Testis (tissue), 3 donors: ENCODE results near the gene ENTPD8. TPM values are rescaled to one million over a fixed set of nuclear protein-coding genes. Genes with fewer than 3 reads are reported as not detected.

Experiments
- DNase-seq: peaks from one replicate; pipeline ENCODE4 v3.0.0-alpha.2; 2019
- H3K27ac ChIP-seq, 2 donors: fragments of 200-600 bp; sonication (generic); one replicate each; pipeline ENCODE4 v1.5.1; 2019
- H3K27me3 ChIP-seq: fragments of 200-600 bp; sonication (generic); one replicate; pipeline ENCODE4 v1.5.1; 2019
- H3K36me3 ChIP-seq: fragments of 200-600 bp; sonication (generic); one replicate; pipeline ENCODE4 v1.5.1; 2017; ENCODE audit warnings: low read depth; ENCODE audit errors: missing control alignments
- H3K4me1 ChIP-seq: fragments of 200-600 bp; sonication (generic); one replicate; pipeline ENCODE4 v1.5.1; 2019
- H3K4me3 ChIP-seq, 2 donors: fragments of 200-600 bp; sonication (generic); one replicate each; pipeline ENCODE4 v1.5.1; 2017 to 2019
- H3K9me3 ChIP-seq: fragments of 200-600 bp; sonication (generic); one replicate; pipeline ENCODE4 v1.5.1; 2017
- POLR2A ChIP-seq: fragments of 450-650 bp; IDR thresholded peaks from one replicate; pipeline ENCODE4 v1.6.1; 2017; ENCODE audit warnings: antibody characterized with exemption, mild to moderate bottlenecking, moderate library complexity
- WGBS, 2 donors: methylation state at CpG; one replicate each; pipeline ENCODE4 v1.1.5; 2018; 5-methylcytosine and 5-hydroxymethylcytosine counted together
- intact Hi-C: fragments of 100-400 bp; cut with DNase I; formaldehyde crosslinking; loops from one replicate; pipeline ENCODE4 v1.15.1; 2023; ENCODE audit warnings: low total_unique reads
- polyA plus RNA-seq: library from polyadenylated mRNA; stranded (reverse); fragments of 350-450 nt; fragmentation: Illumina TruSeq; extraction: RNeasy Lipid Tissue Mini Kit (QIAGEN cat#74804); gene quantifications from one replicate; pipeline ENCODE4 v1.2.3, GENCODE V29; 2014; ENCODE audit warnings: low read depth, low replicate concordance; ENCODE audit not compliant: insufficient read depth
- total RNA-seq, 2 donors: library from RNA; depleted of rRNA; stranded (reverse); fragments of >200 nt; gene quantifications; one replicate each; pipeline ENCODE4 v1.2.3, GENCODE V29; 2016
- TF ChIP-seq, protein P1 (sequence below), 3 experiments: fragments of 450-650 bp in 2 of 3; fragments of 200-600 bp in 1 of 3; sonication (generic) in 1 of 3; IDR thresholded peaks; one replicate each; pipeline ENCODE4 v1.5.1; 2016 to 2019; ENCODE audit warnings: antibody characterized with exemption in 3 of 3, mild to moderate bottlenecking in 2 of 3, moderate library complexity in 1 of 3

ENTPD8 gene
- total and polyA plus RNA-seq, 3 donors from 2014 or later, result 0.37 to 2.2 (median 2.0) TPM

DNA sequence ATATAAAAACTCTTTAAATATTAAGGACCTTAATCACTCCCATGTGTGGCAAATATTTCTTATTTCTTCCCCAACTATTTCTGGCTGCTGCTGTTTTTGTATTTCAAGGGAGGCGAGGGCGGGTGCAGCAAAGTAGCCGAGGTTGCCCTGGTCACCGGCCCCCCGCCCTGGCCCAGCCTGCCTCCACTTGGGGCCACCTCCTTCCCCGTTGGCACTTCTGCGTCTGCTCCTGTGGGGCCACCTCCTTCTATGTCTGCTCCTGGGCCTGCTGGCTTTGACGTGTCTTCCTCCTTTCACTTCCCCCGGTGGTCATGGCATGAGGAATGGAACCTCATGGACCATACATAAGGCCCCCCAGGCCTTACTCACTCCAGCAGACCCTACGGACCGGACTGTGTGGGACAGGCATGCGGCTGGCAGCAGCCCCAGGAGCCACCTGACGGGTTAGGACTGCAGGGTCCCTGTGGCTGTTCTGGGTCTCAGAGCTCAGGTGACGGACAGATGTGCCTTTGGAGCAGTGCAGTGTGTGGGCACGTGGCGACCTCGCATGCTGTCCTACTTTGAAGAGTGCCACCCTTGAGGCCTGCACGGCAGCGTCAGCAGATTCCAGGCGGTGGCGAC is 5.8 kb upstream of the ENTPD8 start:
- Histone ChIP-seq H3K4me3 (no peak overlapping the region), H3K9me3 (no peaks in the 10 kb centered on the region), H3K36me3 (no peaks in the 10 kb centered on the region), H3K27me3 (no peaks in the 10 kb centered on the region), H3K27ac (no peak overlapping the region), H3K4me1 (no peaks in the 10 kb centered on the region)
- intact Hi-C loops, result no loop called here
- WGBS, 2 donors, result 68 to 81% methylated on average over 21 of the region's 21 CpGs
- TF ChIP-seq, protein P1, sequence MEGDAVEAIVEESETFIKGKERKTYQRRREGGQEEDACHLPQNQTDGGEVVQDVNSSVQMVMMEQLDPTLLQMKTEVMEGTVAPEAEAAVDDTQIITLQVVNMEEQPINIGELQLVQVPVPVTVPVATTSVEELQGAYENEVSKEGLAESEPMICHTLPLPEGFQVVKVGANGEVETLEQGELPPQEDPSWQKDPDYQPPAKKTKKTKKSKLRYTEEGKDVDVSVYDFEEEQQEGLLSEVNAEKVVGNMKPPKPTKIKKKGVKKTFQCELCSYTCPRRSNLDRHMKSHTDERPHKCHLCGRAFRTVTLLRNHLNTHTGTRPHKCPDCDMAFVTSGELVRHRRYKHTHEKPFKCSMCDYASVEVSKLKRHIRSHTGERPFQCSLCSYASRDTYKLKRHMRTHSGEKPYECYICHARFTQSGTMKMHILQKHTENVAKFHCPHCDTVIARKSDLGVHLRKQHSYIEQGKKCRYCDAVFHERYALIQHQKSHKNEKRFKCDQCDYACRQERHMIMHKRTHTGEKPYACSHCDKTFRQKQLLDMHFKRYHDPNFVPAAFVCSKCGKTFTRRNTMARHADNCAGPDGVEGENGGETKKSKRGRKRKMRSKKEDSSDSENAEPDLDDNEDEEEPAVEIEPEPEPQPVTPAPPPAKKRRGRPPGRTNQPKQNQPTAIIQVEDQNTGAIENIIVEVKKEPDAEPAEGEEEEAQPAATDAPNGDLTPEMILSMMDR (IDR thresholded peaks at IDR 0.05), result no peak
- no peak for TF ChIP-seq POLR2A
- no peak for DNase-seq

DNA sequence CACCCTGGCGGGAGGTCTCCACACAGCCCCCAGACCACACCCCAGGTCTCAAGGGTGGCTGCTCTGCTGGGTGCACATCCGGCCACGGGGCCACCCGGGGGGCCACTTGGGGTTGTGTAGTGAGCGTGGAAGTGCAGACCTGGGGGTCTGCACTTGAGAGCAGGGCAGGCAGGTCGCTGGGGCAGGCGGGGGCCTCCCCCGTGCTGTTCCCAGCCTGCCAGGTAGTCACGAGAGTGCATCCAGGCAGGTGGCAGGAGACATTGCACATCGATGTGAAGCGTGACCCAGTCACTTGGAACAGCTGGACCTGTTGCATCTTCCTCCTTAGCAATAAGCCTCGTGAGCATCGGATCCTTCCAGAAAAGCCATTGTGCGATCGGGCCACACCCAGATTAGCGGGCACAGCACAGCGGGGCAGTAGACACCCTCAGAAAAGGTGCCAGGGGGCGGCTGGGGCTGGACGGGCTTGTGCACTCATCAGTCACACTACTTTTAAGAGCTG is 4.8 kb upstream of the ENTPD8 start:
- intact Hi-C loops, result no loop called here
- Histone ChIP-seq H3K9me3 (no peaks in the 10 kb centered on the region), H3K4me1 (no peaks in the 10 kb centered on the region), H3K4me3 (no peak overlapping the region), H3K36me3 (no peaks in the 10 kb centered on the region), H3K27ac (no peak overlapping the region), H3K27me3 (no peaks in the 10 kb centered on the region)
- DNase-seq, result no peak
- TF ChIP-seq, protein P1 (IDR thresholded peaks at IDR 0.05), result no peak
- TF ChIP-seq POLR2A, result no peak
- 47 to 71% methylated on average over 16 to 19 of the region's 19 CpGs for WGBS, 2 donors

DNA sequence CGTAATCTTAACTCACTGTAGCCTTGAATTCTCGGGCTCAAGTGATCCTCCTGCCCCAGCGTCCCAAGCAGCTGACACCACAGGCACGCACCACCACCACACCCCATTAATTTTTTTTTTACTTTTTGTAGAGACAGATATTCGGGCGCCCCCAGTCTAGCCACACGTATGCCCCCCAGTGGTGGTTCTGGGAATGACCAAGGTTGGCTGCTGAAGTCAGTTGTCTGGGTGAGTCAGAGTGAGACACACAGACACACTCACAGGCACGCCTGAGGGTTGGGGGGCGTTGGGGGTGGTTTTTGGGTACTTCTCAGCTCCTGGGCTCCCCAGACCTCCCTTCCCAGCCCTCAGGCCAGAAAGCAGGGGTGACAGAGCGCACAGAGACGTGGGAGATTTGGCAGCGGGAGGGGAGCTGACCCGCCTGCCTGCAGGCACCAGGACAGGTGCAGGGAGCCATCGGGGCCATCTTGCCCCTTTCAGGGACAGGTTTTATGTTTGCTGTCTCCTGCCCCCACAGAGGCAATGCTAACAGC is 4.2 kb upstream of the ENTPD8 start:
- peak; percentile 86 for DNase-seq
- intact Hi-C loops, result no loop called here
- Histone ChIP-seq H3K27me3 (no peaks in the 10 kb centered on the region), H3K27ac (no peak overlapping the region), H3K36me3 (no peaks in the 10 kb centered on the region), H3K9me3 (no peaks in the 10 kb centered on the region), H3K4me1 (no peaks in the 10 kb centered on the region), H3K4me3 (no peak overlapping the region)
- WGBS, 2 donors, result 37 to 41% methylated on average over 14 of the region's 14 CpGs
- no peak for TF ChIP-seq POLR2A
- TF ChIP-seq, protein P1 (IDR thresholded peaks at IDR 0.05), result peak; percentile 63 to 88 (median 83)

DNA sequence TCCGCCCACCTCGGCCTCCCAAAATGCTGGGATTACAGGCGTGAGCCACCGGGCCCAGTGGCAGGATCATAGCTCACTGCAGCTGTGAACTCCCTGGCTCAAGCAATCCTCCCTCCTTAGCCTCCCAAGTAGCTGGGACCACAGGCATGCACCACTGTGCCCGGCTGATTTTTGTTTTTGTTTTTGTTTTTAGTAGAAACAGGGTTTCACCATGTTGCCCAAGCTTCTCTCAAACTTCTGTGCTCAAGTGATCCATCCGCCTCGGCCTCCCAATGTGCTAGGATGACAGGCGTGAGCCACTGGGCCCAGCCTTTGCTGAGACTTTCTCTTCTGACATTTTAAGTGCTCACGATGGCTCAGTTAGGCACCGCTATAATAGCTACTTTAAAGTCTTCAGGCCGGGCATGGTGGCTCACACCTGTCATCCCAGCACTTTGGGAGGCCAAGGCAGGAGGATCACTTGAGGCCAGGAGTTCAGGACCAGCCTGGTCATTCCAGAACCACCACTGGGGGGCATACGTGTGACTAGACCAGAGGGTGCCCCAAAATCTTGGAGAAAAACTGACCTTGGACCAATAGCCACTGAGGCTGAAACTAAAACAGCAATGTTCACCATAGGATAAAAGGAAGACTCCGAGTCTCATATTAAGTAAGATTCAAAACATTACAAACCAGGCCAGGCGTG is 3.1 kb upstream of the ENTPD8 start:
- H3K27me3 ChIP-seq, result no peaks in the 10 kb centered on the region
- 88 to 89% methylated on average over 14 of the region's 14 CpGs for whole genome bisulfite sequencing, 2 donors
- no peak for DNase-seq
- no peaks in the 10 kb centered on the region for H3K4me1 ChIP-seq
- no peaks in the 10 kb centered on the region for H3K36me3 ChIP-seq
- H3K4me3 ChIP-seq, result no peak overlapping the region
- TF ChIP-seq, protein P1 (IDR thresholded peaks at IDR 0.05), result no peak
- TF ChIP-seq POLR2A, result no peak
- intact Hi-C loops, result no loop called here
- H3K9me3 ChIP-seq, result no peaks in the 10 kb centered on the region
- H3K27ac ChIP-seq, result no peak overlapping the region
